Trophoblast cell (in vitro differentiated cells and primary cell): ENCODE results near the gene ZNF440.
"Not testable (repeated sequence)": the region's sequence is repeated elsewhere in the genome, so short reads cannot be mapped to it uniquely, and the experiment has no call there.

Experiments
- DNase-seq, 2 donors: peaks; one replicate each; pipeline ENCODE4 v3.0.0-alpha.2; 2016
- H2AFZ ChIP-seq: 2 replicates; pipeline ENCODE4 v1.6.1; 2013; ENCODE audit warnings: low read length, moderate library complexity, mild to moderate bottlenecking; ENCODE audit not compliant: insufficient read depth, poor library complexity
- H2AK5ac ChIP-seq: 2 replicates; pipeline ENCODE4 v1.6.1; 2013; ENCODE audit warnings: mild to moderate bottlenecking, low read length
- H2BK120ac ChIP-seq: 2 replicates; pipeline ENCODE4 v1.6.1; 2013; ENCODE audit warnings: low read length, mild to moderate bottlenecking, moderate library complexity; ENCODE audit not compliant: insufficient read depth, poor library complexity
- H2BK12ac ChIP-seq: 2 replicates; pipeline ENCODE4 v1.6.1; 2013; ENCODE audit warnings: mild to moderate bottlenecking, low read length, moderate library complexity
- H2BK5ac ChIP-seq: 2 replicates; pipeline ENCODE4 v1.6.1; 2013; ENCODE audit warnings: low read length, low read depth, moderate library complexity, mild to moderate bottlenecking; ENCODE audit not compliant: poor library complexity
- H3K14ac ChIP-seq: 2 replicates; pipeline ENCODE4 v1.6.1; 2013; ENCODE audit warnings: mild to moderate bottlenecking, low read length
- H3K18ac ChIP-seq: 2 replicates; pipeline ENCODE4 v1.6.1; 2013; ENCODE audit warnings: mild to moderate bottlenecking, low read length
- H3K23ac ChIP-seq: 2 replicates; pipeline ENCODE4 v1.6.1; 2013; ENCODE audit warnings: low read length
- H3K27ac ChIP-seq: 2 replicates; pipeline ENCODE4 v1.5.1; 2013; ENCODE audit warnings: low read depth, mild to moderate bottlenecking, inconsistent platforms, low read length, moderate library complexity
- H3K27me3 ChIP-seq: 2 replicates; pipeline ENCODE4 v1.6.1; 2013; ENCODE audit warnings: inconsistent platforms, mild to moderate bottlenecking, low read length, moderate library complexity; ENCODE audit not compliant: insufficient read depth
- H3K36me3 ChIP-seq, 2 experiments: 1 replicate in 1 of 2; 2 replicates in 1 of 2; pipeline ENCODE4 v1.6.1; 2013; ENCODE audit warnings: low read length in 2 of 2, mild to moderate bottlenecking in 2 of 2, moderate library complexity in 1 of 2; ENCODE audit not compliant: insufficient read depth in 2 of 2, control insufficient read depth in 1 of 2
- H3K4ac ChIP-seq: 2 replicates; pipeline ENCODE4 v1.6.1; 2013; ENCODE audit warnings: low read depth, mild to moderate bottlenecking, low read length, moderate library complexity
- H3K4me1 ChIP-seq, 2 experiments: 1 replicate in 1 of 2; 2 replicates in 1 of 2; pipeline ENCODE4 v1.6.1; 2013; ENCODE audit warnings: low read length in 2 of 2, mild to moderate bottlenecking in 2 of 2, moderate library complexity in 1 of 2; ENCODE audit not compliant: insufficient read depth in 2 of 2, control insufficient read depth in 1 of 2
- H3K4me2 ChIP-seq: 2 replicates; pipeline ENCODE4 v1.6.1; 2013; ENCODE audit warnings: inconsistent platforms, mild to moderate bottlenecking, low read length, moderate library complexity
- H3K4me3 ChIP-seq: 2 replicates; pipeline ENCODE4 v1.5.1; 2013; ENCODE audit warnings: mild to moderate bottlenecking, low read depth, low read length, inconsistent platforms
- H3K79me1 ChIP-seq: one replicate; pipeline ENCODE4 v1.6.1; 2013; ENCODE audit warnings: low read length
- H3K79me2 ChIP-seq: 2 replicates; pipeline ENCODE4 v1.6.1; 2013; ENCODE audit warnings: low read length, mild to moderate bottlenecking; ENCODE audit not compliant: control insufficient read depth, insufficient read depth, poor library complexity
- H3K9ac ChIP-seq: 2 replicates; pipeline ENCODE4 v1.6.1; 2013; ENCODE audit warnings: mild to moderate bottlenecking, low read length
- H3K9me3 ChIP-seq: 2 replicates; pipeline ENCODE4 v1.6.1; 2013; ENCODE audit warnings: low read depth, mild to moderate bottlenecking, control low read depth, inconsistent platforms, low read length; ENCODE audit not compliant: insufficient read depth
- H4K12ac ChIP-seq: 2 replicates; pipeline ENCODE4 v1.6.1; 2013; ENCODE audit warnings: low read depth, mild to moderate bottlenecking, low read length, moderate library complexity
- H4K8ac ChIP-seq: 2 replicates; pipeline ENCODE4 v1.6.1; 2013; ENCODE audit warnings: low read depth, mild to moderate bottlenecking, low read length, moderate library complexity
- H4K91ac ChIP-seq: one replicate; pipeline ENCODE4 v1.6.1; 2013; ENCODE audit warnings: low read depth, mild to moderate bottlenecking, low read length, moderate library complexity
- WGBS: extraction: QIAGEN DNeasy Blood & Tissue Kit; methylation state at CpG from one replicate; pipeline ENCODE4 v1.1.7; 2013; ENCODE audit warnings: missing lambda C conversion rate; ENCODE audit not compliant: insufficient read length, insufficient coverage; ENCODE audit errors: extremely low coverage; 5-methylcytosine and 5-hydroxymethylcytosine counted together

The ZNF440 gene

GRCh38 chr19:11832253-11832912 is 18.3 kb downstream of the ZNF440 start:
- Histone ChIP-seq H4K8ac (no peak overlapping the region), H3K18ac (no peak overlapping the region), H3K4me2 (no peak overlapping the region), H3K4ac (no peak overlapping the region), H2AFZ (no peak overlapping the region), H3K9ac (no peak overlapping the region), H4K91ac (no peak overlapping the region), H3K9me3 (peaks cover 17% of the 10 kb centered on the region), H3K79me1 (no peaks in the 10 kb centered on the region), H3K79me2 (no peaks in the 10 kb centered on the region), H3K14ac (no peak overlapping the region), H4K12ac (no peak overlapping the region), H3K23ac (no peak overlapping the region), H3K27ac (no peak overlapping the region), H3K36me3 (peaks cover 21 to 39% of the 10 kb centered on the region in 2 experiments), H2AK5ac (no peak overlapping the region), H3K4me1 (no peaks in the 10 kb centered on the region), H2BK120ac (no peak overlapping the region), H3K27me3 (no peaks in the 10 kb centered on the region), H3K4me3 (no peak overlapping the region), H2BK12ac (no peak overlapping the region), H2BK5ac (no peak overlapping the region)
- DNase-seq = no peak
- no CpG with 5 or more reads among the region's 8 CpGs for WGBS

DNA sequence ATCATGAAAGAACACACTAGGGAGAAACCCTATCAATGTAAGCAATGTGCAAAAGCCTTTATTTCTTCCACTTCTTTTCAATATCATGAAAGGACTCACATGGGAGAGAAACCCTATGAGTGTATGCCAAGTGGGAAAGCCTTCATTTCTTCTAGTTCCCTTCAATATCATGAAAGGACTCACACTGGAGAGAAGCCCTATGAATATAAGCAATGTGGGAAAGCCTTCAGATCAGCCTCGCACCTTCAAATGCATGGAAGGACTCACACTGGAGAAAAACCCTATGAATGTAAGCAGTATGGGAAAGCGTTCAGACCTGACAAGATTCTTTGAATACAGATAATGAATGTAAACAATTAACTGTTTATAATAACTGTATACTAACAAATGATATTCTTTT is 19.5 kb downstream of the ZNF440 start:
- H4K91ac ChIP-seq = no peak overlapping the region

GRCh38 chr19:11835626-11836066 is 21.6 kb downstream of the ZNF440 start:
- H3K4me3 ChIP-seq, H4K8ac ChIP-seq, H2BK120ac ChIP-seq, H2BK12ac ChIP-seq, H4K91ac ChIP-seq, H2AFZ ChIP-seq, H3K18ac ChIP-seq, H3K27ac ChIP-seq, H3K23ac ChIP-seq, H3K79me2 ChIP-seq, H3K14ac ChIP-seq, H2BK5ac ChIP-seq, H3K79me1 ChIP-seq, H3K4me1 ChIP-seq, H4K12ac ChIP-seq, H3K9ac ChIP-seq, H3K27me3 ChIP-seq, H2AK5ac ChIP-seq, H3K4ac ChIP-seq, H3K4me2 ChIP-seq: not testable (repeated sequence)
- DNase-seq = peak in 1 of 2 donors; percentile 57
- Histone ChIP-seq H3K9me3 (peaks cover 13% of the 10 kb centered on the region), H3K36me3 (peaks cover 13 to 28% of the 10 kb centered on the region in 2 experiments)
- no CpG with 5 or more reads among the region's 2 CpGs for WGBS

More for the DNA sequence above, 19.5 kb downstream of the ZNF440 start:
- DNase-seq = no peak
- Histone ChIP-seq H3K23ac (no peak overlapping the region), H2BK120ac (no peak overlapping the region), H4K12ac (no peak overlapping the region), H3K9ac (no peak overlapping the region), H3K4ac (no peak overlapping the region), H3K27ac (no peak overlapping the region), H2BK5ac (no peak overlapping the region), H2AFZ (no peak overlapping the region), H2BK12ac (no peak overlapping the region), H3K9me3 (peaks cover 18% of the 10 kb centered on the region), H3K79me1 (no peaks in the 10 kb centered on the region), H3K14ac (no peak overlapping the region), H3K27me3 (no peaks in the 10 kb centered on the region), H3K4me3 (no peak overlapping the region), H4K8ac (no peak overlapping the region), H3K4me2 (no peak overlapping the region), H2AK5ac (no peak overlapping the region), H3K4me1 (no peaks in the 10 kb centered on the region), H3K79me2 (no peaks in the 10 kb centered on the region), H3K36me3 (peaks cover 21 to 35% of the 10 kb centered on the region in 2 experiments), H3K18ac (no peak overlapping the region)
- no CpG with 5 or more reads among the region's 2 CpGs for WGBS

DNA sequence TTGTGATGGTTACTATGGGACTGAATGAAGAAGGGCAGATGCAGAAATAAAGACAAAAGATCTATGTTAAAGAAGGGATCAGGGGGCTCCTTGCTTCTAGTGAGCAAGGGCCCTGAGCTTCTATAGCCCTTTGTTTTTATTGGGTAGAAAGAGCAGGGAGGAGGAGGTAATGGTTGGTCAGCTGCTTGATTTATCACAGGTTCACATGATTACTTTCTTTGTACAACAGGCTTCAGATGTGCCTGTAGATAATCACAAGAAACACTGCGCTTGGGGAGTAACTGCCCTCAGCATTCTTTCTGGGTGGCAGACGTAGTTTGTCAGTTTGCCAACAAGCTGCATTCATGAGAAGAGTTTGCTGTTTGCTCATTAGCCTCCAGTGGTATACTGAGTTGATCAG is 29.6 kb downstream of the ZNF440 start:
- DNase-seq = peak; percentile 20 to 59
- Histone ChIP-seq H3K27ac (no peak overlapping the region), H3K79me1 (no peaks in the 10 kb centered on the region), H4K8ac (no peak overlapping the region), H3K23ac (no peak overlapping the region), H3K36me3 (no peaks in the 10 kb centered on the region), H4K12ac (no peak overlapping the region), H3K4me1 (no peaks in the 10 kb centered on the region), H2BK12ac (no peak overlapping the region), H4K91ac (no peak overlapping the region), H3K4ac (no peak overlapping the region), H3K9me3 (peaks cover 11% of the 10 kb centered on the region), H2BK120ac (no peak overlapping the region), H3K4me3 (no peak overlapping the region), H2AFZ (no peak overlapping the region), H3K9ac (no peak overlapping the region), H3K14ac (no peak overlapping the region), H3K27me3 (no peaks in the 10 kb centered on the region), H3K79me2 (no peaks in the 10 kb centered on the region), H2BK5ac (no peak overlapping the region), H3K18ac (no peak overlapping the region), H2AK5ac (no peak overlapping the region), H3K4me2 (no peak overlapping the region)
- WGBS = no CpG with 5 or more reads among the region's 2 CpGs
